GM19240 (cell line): ENCODE results near the gene ZBTB7C.

Experiments
- DNase-seq: peaks from one replicate; pipeline ENCODE4 v3.0.0; 2011; ENCODE audit warnings: low spot score; ENCODE audit not compliant: insufficient read length

ZBTB7C gene

DNA sequence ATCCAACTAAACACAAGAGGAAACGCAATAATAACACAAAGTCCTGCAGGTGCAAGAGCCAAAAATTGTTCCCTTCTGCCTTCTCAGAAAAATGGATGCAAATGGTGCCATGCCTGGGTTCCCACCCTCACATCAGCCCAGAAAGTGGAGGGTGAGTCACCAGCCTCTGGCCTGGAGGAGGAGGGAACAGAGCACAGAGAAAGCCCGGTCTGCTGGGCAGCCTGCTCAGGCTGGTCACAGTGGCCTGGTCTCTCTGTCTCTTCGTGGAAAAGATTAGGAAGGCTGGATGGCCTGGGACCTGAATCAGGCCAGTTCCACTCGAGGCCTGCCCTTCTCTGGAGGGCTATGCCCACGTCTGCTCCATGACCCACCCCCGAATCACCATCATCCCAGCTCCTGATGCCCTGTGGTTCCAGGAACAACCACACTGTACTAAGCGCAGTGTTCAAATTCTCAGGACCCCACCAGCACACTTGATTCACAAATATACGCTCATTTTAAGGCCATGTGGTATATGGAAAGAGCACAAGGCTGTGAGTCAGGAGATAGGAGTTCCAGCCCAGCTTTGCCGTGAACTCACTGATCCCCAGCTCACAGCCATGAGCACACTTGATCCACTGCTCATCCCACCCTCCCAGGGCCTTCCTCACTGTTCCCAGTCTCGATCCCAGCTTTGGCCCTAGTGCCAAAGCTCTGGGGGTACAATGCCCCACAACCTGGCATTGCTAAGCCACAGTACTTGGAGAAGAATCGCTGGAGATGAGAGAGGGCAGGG is 82.1 kb downstream of the ZBTB7C start:
- DNase-seq, result no peak

DNA sequence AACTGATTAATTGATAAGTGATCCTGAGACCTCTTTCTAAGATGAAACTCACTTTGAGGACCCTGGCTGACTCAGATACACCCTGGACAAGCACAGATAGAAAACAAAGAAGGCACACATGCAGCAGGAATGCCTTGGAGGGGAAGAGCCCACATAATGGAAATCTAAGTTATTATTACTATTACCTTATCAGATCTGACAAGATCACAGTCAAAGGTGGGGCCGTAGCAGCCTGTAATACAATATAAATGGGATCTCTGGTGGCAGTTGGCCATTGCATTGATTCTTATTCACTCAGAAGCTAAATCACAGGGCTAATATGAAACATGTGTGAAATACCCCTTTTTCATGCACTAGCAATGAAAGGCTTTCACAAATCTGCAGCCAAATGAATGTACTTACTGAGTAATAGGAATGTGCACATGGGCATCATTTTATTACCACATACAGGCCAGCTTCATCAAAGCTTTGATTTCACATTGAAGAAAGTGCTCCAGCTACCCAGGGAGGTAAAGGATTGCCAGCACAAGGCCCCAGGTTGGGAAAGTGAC is 84.0 kb downstream of the ZBTB7C start:
- DNase-seq, result no peak

DNA sequence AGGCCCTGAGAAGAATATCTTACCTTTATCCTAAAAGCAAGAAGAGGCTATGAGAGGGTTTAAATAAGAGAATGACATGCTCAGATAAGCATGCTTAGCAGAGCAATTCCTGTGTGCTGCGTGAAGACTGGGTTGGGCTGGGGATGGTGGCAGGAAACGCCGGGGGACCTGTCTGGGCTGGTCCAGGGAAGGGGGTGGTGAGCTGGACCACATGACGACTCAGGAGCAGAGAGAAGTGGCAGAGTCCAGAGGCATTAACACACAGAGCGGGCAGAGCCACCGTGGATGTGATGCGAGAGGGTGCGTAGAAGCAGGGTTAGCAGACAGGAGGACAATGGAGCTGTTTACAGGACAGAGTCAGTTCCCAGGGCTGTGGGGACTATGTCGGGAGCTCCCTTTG is 84.5 kb downstream of the ZBTB7C start:
- DNase-seq, result no peak

DNA sequence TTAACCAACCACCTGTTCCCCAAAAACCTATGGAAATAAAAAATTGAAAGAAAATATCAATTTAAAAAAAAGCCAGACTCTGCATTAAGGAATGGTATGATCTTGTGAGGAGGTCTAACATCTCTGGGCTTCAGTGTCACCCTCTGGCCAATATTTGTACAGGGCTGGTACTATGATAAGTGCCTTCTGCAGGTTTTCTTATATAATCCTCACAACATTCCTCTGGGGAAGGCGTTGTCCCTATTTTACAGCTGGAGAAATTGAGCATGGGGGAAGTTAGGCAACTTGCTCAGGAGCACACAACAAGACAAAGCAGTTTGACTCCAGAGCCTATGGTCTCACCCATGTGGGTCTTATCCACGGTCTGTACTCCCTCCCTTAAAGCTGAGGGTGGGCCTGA is 86.0 kb downstream of the ZBTB7C start:
- no peak for DNase-seq

DNA sequence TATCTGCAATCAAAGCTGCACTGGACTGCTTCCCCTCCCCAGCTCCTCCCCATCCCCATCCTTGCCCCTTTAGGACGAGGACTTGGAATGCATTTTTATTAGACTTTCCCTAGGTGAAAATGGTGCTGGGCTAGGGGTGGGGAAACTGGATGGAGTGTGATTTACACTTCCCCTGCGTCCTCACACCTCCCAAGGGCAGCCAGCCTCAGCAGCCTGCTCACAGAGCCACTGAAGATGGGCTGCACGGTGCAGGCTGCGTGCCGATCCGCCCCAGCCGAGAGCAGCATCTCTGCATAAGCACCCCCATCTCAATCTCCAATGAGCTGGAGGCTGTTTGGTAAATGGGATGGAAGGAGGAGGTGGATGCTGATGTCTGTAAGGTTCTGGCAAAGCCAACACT is 87.6 kb downstream of the ZBTB7C start:
- no peak for DNase-seq

DNA sequence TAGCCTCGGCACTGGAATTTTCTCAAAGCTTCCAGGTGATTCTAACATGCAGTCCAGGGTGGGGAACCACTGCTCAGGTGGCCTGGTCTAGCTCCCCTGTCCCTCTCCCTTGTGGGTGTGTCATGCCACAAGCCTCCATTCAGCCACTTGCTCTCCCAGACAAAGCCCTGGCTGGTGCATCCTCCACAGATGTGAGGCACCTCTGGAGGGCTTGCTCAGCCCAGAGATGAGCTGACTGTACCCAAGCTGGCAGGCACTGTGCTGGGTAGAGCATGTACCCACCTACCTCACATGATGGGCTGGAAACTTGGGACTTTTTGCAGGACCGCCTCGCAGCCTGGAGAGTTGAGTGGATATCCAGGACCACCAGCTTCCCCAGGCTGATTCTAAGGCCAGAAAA is 88.1 kb downstream of the ZBTB7C start:
- DNase-seq, result no peak

DNA sequence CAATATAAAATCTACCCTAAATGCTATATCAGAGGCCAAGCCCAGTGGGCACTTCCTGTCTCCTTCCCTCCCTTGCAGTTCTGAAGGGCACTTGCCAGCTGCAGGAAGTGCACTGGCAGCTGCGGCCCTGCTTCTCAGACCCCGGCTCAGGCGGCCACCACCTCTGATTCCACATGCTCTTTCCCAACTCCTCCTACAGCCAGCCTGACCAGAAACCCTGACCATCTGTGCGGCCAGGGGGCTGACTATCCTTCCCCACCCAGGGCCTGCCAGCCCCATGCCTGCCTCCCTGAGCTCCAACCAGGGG is 88.6 kb downstream of the ZBTB7C start:
- DNase-seq, result no peak

DNA sequence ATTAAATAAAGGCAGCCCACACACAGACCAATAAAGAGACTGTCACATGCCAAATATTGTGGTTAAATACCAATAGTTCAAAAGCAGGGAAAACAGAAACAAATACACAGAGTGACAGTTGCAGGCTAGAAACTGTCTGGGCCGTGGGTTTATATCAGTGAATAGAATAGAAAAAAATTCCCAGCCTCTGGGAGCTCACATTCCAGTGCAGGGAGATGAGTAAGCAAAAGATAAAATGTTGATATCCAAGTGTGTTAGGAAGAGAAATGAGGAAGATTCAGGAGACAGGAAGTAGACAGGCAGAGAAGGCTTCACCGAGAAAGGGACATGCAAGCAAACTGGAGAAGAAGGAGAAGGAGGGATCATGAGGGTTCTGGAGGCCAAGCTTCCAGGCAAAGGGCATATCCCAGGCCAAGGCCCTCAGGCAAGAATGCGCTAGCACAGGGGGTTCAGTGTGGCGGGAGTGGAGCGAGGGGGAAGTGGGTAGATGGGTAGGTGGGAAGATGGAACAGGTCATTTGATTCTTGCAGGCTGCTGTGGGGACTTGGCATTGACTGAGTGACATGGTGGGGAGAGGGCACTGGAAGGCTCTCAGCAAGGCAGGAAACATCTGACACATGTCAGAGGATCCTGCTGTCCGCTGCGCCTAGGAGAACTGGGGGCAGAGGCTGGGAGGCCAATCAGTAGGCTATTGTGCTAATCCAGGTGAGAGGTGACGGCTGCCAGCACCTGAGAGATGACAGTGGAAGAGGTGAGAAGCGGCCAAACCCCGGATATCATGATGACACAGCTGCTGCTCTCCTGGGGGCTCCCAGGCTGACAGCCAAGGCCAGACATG is 89.2 kb downstream of the ZBTB7C start:
- DNase-seq, result no peak

DNA sequence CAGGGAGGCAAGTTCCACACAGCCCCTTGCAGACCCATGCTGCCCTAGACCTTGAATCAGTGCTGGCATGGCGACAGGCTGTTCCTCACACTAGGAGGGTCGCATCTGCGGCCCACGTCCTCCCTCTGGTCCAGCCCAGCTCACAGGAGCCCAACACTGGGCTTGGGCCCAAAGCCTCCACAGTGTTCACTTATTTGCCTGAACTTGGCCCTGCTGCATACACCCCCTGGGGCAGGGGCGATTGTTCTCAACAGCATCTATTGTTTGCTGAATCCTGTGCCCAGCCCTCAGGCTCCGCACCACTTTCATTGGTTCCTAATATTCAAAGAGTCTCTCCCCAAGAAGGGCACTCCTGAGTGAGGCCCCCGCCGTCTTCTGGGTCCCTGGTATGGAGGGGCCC is 90.7 kb downstream of the ZBTB7C start:
- no peak for DNase-seq

DNA sequence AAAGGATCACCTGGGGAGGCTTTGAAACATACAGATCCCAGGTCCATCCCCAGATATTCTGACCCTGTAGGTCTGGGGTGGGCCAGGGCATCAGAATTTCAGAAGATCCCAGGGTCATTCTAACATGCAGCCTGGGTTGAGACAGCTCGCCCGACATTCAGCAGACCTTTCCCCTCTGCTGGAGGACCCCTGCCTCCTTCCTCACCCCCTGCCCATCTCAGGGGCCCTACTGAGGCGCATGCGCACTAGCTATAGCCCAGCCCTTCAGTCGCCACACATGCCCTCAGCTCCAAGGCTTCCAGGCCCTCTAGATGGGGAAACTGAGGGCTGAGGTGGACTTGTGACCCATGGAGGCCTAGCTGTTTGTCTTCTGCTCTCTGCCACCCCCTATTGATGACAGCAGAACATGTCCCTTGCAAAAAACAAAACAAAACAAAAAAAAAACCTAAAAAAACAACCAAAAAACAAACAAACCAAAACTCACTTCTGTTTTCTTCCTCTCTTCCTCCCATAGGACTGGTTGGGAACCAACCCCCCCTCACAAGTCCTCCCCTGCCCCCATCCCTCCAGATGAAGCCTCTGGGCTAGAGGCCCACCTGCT is 91.3 kb downstream of the ZBTB7C start:
- DNase-seq, result no peak

DNA sequence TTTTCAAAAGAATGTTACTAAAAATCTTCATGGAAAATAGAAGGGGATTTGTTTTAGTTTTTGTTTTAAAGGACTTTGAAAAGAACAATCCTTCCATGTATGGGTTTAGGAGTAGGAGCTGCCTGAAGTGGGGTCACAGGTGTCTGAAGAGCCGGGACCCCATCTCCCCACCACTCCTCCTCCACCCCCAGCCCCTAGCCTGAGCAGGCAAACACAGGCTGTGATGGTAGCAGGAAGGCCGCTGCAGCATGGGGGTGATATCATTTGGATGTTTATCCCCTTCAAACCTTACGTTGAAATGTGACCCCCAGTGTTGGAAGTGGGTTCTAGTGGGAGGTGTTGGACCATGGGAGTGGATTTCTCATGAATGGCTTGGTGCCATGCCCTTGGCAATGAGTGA is 93.0 kb downstream of the ZBTB7C start:
- no peak for DNase-seq

DNA sequence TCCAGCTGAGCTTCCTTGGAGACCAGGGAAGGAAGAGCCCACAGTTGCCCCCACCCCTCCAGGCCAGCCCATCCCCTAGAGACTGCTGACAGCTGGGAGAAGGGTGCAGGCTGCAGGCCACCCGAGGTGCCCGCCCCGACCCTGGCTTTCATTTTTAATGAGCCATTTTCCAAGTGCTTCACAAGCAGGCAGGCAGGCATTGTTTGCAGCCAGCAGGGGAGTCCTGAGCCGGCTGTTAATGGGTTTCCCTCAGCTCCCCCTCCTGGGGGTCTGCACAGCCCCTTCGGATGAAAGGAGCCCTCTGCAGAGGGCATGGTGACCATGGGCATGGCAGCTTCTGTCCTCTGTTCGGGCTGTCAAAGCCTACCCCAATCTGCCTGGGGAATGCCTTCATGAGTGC is 94.5 kb downstream of the ZBTB7C start:
- DNase-seq, result no peak

DNA sequence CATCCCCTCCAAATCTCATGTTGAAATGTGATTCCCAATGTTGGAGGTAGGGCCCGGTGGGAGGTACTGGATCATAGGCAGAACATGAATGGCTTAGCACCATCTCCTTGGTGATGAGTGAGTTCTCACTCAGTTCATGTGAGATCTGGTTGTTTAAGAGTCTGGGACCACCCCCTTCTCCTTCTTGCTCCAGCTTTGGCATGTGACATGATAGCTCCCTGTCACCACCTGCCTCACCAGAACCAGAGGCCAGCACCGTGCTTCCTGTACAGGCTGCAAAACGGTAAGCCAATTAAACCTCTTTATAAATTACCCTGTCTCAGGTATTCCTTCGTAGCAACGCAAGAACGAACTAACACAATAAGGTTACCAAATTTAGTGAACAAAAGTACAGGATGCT is 95.4 kb downstream of the ZBTB7C start:
- DNase-seq, result no peak

DNA sequence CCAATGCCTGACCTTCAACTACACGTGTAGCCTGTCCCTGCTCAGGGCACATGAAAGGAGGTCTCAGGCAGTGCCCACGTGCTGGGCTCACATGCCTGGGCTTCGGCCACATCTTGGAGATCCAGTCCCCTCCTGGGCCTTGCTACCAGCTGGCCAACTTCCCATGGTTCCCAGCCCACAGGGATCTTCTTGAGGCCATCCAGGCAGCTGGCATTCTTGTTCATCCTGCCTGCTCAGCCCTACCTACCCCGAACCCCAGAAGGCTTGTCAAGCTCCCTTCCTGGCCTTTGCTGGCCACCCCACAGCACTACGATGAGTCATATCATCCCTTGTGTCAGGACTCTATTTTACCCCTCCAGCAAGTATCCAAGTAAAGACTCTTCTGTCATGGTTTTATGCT is 97.1 kb downstream of the ZBTB7C start:
- DNase-seq, result no peak

DNA sequence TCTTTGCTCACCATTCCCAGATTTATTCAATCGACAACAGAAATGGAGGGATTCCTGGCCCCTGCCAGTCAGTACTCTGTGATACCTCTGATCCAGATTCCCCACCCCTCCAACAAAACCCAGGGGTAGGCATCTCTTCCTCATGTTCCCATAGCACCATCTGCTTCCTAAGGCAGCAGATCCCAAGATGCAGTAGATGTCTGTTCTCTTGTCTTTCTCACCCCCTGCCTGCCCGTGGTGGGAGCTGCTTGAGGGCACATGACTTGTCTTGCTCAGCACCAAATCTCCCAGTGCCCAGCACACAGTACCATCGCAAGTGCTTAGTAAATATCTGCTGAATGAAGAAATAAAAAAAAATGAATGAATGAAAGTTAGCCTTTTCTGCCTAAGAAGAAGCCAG is 98.2 kb downstream of the ZBTB7C start:
- no peak for DNase-seq

DNA sequence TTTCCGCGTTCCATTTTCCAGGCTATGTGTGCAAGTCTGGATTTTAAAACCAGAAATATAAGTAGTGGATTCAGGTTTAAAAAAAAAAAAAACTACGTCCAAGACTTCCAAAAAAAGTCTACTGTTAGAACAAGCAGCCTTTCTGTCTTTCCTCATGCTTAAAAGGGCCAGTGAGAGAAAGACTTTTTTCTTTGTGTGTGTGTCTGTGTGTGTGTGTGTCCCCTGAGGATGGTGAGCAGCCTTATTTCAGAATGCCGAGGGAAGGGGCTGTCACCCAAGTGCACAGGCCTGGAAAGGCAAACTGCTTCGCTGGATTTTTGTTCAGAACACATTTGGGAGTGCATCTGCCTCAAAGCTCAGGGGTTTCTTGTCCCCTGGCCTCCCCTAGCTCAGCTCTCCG is 98.8 kb downstream of the ZBTB7C start:
- no peak for DNase-seq

DNA sequence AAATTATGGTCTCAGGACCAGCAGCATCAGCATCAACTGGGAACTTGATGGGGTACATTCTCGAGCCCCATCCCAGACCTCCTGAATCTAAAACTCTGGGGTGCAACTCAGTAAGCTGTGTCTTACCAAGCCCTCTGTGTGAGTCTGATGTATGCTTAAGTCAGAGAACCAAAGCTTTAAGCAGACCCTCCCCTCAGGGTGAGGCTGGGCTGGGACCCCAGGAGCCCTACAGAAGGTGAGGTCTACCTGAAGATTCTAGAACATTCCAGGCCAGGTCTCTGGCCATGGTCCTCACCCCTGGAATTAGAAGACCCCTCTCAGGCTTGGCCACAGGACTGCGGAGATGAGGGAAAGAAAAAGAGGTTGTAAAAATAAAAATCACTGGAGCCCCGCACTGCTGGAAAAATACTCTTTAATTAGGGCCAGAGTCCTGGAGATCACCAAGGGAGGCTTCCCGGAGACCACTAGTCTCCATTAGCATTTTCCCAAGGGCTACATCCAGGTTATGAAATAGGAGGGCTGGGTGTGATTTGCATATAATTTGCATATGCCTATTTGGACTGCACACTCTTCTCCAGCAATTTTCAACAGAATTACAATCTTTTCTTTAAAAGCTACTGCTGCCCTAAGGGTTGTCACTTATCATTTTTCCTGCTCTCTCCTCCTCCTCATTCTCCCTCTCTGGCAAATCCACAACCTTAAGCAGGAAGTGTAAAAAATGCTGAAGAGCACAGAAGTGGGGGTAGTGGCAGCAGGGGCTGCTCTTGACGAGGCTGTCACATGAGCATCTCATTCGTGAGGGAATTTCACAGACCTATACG is 100.2 kb downstream of the ZBTB7C start:
- DNase-seq, result no peak

DNA sequence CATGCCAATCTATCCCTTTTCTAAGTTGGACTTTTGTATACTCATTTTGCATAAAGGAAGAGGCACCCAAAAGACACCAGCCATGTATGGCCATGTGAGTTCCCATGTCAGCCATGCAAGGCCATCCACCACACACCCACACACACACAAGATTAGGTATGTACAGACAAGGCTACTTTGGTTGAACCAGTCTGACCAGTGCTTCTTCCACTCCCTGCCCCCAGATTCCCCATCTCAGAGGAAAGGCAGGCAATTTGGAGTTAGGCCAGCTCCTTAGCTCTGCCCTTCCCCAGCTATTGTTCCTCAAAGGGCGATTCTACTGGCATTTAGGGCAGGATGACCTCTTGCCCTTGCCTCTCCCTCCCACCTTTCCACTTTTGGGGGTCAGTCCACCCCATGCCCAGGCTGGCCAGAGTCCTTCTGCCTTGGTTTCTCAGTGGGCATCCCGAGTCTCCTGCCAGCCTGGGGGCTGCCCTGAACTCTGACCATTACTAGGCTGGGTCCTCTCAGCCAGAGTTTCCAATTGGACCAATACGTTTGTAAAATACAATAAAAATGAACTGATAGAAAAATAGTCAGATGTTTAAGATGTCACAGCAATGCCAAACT is 101.1 kb downstream of the ZBTB7C start:
- no peak for DNase-seq

DNA sequence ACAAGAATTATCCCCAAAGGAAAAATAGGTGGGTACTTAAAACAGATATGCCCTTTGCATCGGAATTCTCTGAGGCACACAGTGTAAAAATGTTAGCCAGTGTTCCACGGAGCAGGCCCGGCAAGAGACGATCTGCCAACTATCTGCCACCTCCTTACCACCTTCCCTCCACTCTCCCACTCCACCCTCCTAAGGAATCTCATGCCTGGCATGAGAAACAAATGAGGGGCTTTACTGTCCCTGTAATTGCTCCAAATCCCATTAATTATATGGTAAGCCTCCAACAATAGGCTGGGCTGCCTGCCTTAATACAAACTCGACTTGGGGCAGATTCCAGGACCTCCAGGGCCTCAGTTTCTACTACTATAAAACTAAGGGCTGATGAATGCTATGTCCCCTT is 102.3 kb downstream of the ZBTB7C start:
- no peak for DNase-seq

DNA sequence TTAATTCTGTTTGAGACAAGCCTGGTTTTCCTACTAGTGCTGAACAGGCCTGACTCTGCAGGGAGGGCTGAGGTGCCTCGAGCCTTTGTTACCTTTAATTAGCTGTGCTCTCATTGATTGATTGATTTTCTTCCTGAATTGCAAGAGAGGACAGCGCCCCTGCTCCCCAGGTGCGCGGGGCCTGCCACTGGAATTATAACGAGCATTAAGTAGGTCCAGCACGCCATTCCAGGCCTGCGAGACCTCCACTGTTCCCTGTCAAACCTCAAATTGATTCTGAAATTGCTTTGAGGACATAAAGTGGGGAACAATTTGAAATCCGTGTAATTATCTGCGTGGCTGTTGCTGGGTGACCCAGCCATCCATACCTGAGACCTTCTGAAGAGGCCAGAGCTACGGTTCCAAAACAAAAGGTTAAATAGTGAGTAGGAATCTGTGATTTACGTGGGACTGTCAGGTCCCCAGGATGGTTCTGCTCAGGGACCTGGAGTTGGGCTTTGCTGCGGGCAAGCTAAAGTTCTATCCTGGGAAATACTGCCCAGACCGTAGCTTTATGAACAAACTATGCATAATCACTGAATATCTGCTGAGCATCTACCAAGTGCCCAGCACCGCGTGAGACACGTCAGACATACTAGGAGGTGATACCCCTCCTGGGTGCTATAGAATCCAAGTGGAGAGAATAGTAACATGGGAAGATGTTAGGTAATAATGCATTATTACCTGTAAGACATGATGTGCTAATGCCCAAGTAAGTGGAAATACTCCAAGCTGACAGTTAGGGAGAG is 104.1 kb downstream of the ZBTB7C start:
- DNase-seq, result no peak
